HCT116 (cell line): ENCODE measurements around the gene STPG3.

Experiments
- POLR2A ChIP-seq: IDR thresholded peaks from 2 replicates; pipeline ENCODE4 v1.7.0; 2011; ENCODE audit warnings: borderline replicate concordance; ENCODE audit not compliant: insufficient read depth, insufficient read length; ENCODE audit errors: extremely low read depth
- POLR2AphosphoS5 ChIP-seq: IDR thresholded peaks from 2 replicates; pipeline ENCODE4 v1.6.1; 2011; ENCODE audit warnings: mild to moderate bottlenecking, low read depth, low read length, moderate library complexity
- SP1 ChIP-seq: IDR thresholded peaks from 2 replicates; pipeline ENCODE4 v1.6.1; 2012; ENCODE audit warnings: low read depth
- TCF7L2 ChIP-seq: IDR thresholded peaks from 2 replicates; pipeline ENCODE4 v1.7.0; 2011; ENCODE audit warnings: borderline replicate concordance, inconsistent platforms; ENCODE audit not compliant: insufficient read depth, insufficient read length; ENCODE audit errors: extremely low read depth
- YY1 ChIP-seq: IDR thresholded peaks from 2 replicates; pipeline ENCODE4 v1.6.1; 2011; ENCODE audit warnings: low read length, low read depth, moderate library complexity, mild to moderate bottlenecking; ENCODE audit not compliant: insufficient replicate concordance; ENCODE audit errors: extremely low read depth
- ZNF274 ChIP-seq: fragments of 200-500 bp; sonication (Bioruptor generic); IDR thresholded peaks from 2 replicates; pipeline ENCODE4 v1.6.1; 2014; ENCODE audit warnings: mild to moderate bottlenecking, low read depth, low read length, inconsistent platforms
- TF ChIP-seq, protein P1 (sequence below), 3 experiments: fragments of 200-600 bp in 1 of 3; sonication (generic) in 1 of 3; IDR thresholded peaks in 2 of 3; conservative IDR thresholded peaks in 1 of 3; 2 replicates each; pipeline ENCODE4 v1.5.1; 2012 to 2017; ENCODE audit warnings: low read depth in 2 of 3, low read length in 2 of 3, antibody characterized with exemption in 1 of 3, borderline replicate concordance in 1 of 3, control low read depth in 1 of 3, mild to moderate bottlenecking in 1 of 3, mixed read lengths in 1 of 3, mixed run types in 1 of 3, moderate library complexity in 1 of 3; ENCODE audit not compliant: insufficient read depth in 1 of 3
- TF ChIP-seq, protein P2 (sequence below): IDR thresholded peaks from 2 replicates; pipeline ENCODE4 v1.6.1; 2012; ENCODE audit warnings: low read depth

DNA sequence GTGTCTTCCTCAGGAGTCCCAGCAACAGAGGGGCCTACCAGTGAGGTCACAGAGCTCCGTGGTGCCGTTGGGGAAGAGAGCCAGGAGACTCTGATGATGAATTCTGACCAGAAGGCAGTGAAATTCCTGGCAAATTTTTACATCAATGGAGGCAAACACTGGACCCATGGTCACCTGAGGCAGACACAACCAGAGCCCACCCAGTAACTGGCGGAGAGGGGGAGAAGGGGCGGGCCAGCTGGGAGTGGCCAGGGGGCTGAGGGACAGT is at the start of gene STPG3:
- no peak for TF ChIP-seq POLR2AphosphoS5
- TF ChIP-seq, protein P1, sequence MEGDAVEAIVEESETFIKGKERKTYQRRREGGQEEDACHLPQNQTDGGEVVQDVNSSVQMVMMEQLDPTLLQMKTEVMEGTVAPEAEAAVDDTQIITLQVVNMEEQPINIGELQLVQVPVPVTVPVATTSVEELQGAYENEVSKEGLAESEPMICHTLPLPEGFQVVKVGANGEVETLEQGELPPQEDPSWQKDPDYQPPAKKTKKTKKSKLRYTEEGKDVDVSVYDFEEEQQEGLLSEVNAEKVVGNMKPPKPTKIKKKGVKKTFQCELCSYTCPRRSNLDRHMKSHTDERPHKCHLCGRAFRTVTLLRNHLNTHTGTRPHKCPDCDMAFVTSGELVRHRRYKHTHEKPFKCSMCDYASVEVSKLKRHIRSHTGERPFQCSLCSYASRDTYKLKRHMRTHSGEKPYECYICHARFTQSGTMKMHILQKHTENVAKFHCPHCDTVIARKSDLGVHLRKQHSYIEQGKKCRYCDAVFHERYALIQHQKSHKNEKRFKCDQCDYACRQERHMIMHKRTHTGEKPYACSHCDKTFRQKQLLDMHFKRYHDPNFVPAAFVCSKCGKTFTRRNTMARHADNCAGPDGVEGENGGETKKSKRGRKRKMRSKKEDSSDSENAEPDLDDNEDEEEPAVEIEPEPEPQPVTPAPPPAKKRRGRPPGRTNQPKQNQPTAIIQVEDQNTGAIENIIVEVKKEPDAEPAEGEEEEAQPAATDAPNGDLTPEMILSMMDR (IDR thresholded peaks at IDR 0.05 in 2 of 3, conservative IDR thresholded peaks at IDR 0.05 in 1 of 3; ENCODE audit: borderline replicate concordance in 1 of 3, insufficient read depth in 1 of 3, low read depth in 2 of 3, low read length in 2 of 3), result no peak
- no peak for TF ChIP-seq POLR2A
- TF ChIP-seq TCF7L2, result no peak
- TF ChIP-seq, protein P2, sequence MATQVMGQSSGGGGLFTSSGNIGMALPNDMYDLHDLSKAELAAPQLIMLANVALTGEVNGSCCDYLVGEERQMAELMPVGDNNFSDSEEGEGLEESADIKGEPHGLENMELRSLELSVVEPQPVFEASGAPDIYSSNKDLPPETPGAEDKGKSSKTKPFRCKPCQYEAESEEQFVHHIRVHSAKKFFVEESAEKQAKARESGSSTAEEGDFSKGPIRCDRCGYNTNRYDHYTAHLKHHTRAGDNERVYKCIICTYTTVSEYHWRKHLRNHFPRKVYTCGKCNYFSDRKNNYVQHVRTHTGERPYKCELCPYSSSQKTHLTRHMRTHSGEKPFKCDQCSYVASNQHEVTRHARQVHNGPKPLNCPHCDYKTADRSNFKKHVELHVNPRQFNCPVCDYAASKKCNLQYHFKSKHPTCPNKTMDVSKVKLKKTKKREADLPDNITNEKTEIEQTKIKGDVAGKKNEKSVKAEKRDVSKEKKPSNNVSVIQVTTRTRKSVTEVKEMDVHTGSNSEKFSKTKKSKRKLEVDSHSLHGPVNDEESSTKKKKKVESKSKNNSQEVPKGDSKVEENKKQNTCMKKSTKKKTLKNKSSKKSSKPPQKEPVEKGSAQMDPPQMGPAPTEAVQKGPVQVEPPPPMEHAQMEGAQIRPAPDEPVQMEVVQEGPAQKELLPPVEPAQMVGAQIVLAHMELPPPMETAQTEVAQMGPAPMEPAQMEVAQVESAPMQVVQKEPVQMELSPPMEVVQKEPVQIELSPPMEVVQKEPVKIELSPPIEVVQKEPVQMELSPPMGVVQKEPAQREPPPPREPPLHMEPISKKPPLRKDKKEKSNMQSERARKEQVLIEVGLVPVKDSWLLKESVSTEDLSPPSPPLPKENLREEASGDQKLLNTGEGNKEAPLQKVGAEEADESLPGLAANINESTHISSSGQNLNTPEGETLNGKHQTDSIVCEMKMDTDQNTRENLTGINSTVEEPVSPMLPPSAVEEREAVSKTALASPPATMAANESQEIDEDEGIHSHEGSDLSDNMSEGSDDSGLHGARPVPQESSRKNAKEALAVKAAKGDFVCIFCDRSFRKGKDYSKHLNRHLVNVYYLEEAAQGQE, result no peak
- TF ChIP-seq ZNF274, result no peak
- TF ChIP-seq YY1, result no peak
- no peak for TF ChIP-seq SP1
